Activated CD4-positive, alpha-beta memory T cell treated with anti-CD3 and anti-CD28 coated beads, Interleukin-2, amount 10 ng/mL, durations not matched to agents 7 days and 5 days (primary cell): Measurements from ENCODE around the gene PRPS1L1. TPM values are rescaled to one million over a fixed set of nuclear protein-coding genes. Genes with fewer than 3 reads are reported as not detected.

Source experiments
- CTCF ChIA-PET: fragments of 350-600 bp; sonication (Branson Sonifier 250); formaldehyde crosslinking; loops from one replicate; lab custom pipeline; 2021; ENCODE audit warnings: antibody characterized with exemption, inconsistent platforms; lab: Charles Lee
- POLR2A ChIA-PET: fragments of 350-600 bp; sonication (Branson Sonifier 250); formaldehyde crosslinking; loops from one replicate; lab custom pipeline; 2021; ENCODE audit warnings: antibody characterized with exemption; lab: Charles Lee
- DNase-seq: peaks from one replicate; pipeline ENCODE4 v3.0.0-alpha.2; 2020
- H3K27ac Mint-ChIP-seq: one replicate; pipeline ENCODE4 v1.8.0; 2021; ENCODE audit warnings: mild to moderate bottlenecking, mixed read lengths
- H3K27me3 Mint-ChIP-seq: one replicate; pipeline ENCODE4 v1.8.0; 2021; ENCODE audit warnings: mixed read lengths
- H3K36me3 Mint-ChIP-seq: one replicate; pipeline ENCODE4 v1.8.0; 2021; ENCODE audit warnings: low read depth, mixed read lengths
- H3K4me1 Mint-ChIP-seq: one replicate; pipeline ENCODE4 v1.8.0; 2021; ENCODE audit warnings: mixed read lengths
- H3K4me3 Mint-ChIP-seq: one replicate; pipeline ENCODE4 v1.8.0; 2021; ENCODE audit warnings: mild to moderate bottlenecking, mixed read lengths
- H3K9me3 Mint-ChIP-seq: one replicate; pipeline ENCODE4 v1.8.0; 2021; ENCODE audit warnings: mixed read lengths
- total RNA-seq, 2 experiments: library from RNA; stranded (reverse); gene quantifications; one replicate each; pipeline ENCODE4 v1.2.3, GENCODE V29; 2021

The PRPS1L1 gene
- total RNA-seq, 2 experiments from 2014 or later = not detected

- POLR2A ChIA-PET = no interaction called here
- no peaks in the 10 kb centered on the region for H3K9me3 Mint-ChIP-seq
- DNase-seq = no peak
- H3K4me3 Mint-ChIP-seq = no peak overlapping the region
- no peak overlapping the region for H3K27ac Mint-ChIP-seq
- H3K27me3 Mint-ChIP-seq = no peaks in the 10 kb centered on the region
- CTCF ChIA-PET = no interaction called here
- no peaks in the 10 kb centered on the region for H3K36me3 Mint-ChIP-seq
- H3K4me1 Mint-ChIP-seq = no peaks in the 10 kb centered on the region
Observed at GRCh38 chr7:17976952-17977351, 50.7 kb downstream of the PRPS1L1 start.

Other genes starting within 250 kb of the PRPS1L1 start
- gene SNX13, start 87.4 kb downstream of the PRPS1L1 start, total RNA-seq = 10 to 100 TPM; 23.8 to 25.9 TPM